LNCaP clone FGC (cell line): Measurements from ENCODE around the gene RIOX2.

Experiments used
- DNase-seq: peaks from one replicate; pipeline ENCODE4 v3.0.0-alpha.2; 2011; ENCODE audit warnings: low read depth
- H3K4me3 ChIP-seq: 2 replicates; pipeline ENCODE4 v1.5.1; 2011; ENCODE audit warnings: mild to moderate bottlenecking, low read depth, low read length, control low read depth
- TF ChIP-seq, protein P1 (sequence below): IDR thresholded peaks from 2 replicates; pipeline ENCODE4 v1.5.1; 2012; ENCODE audit warnings: mild to moderate bottlenecking; ENCODE audit not compliant: control insufficient read depth, insufficient read depth; ENCODE audit errors: extremely low read depth

Gene RIOX2

DNA sequence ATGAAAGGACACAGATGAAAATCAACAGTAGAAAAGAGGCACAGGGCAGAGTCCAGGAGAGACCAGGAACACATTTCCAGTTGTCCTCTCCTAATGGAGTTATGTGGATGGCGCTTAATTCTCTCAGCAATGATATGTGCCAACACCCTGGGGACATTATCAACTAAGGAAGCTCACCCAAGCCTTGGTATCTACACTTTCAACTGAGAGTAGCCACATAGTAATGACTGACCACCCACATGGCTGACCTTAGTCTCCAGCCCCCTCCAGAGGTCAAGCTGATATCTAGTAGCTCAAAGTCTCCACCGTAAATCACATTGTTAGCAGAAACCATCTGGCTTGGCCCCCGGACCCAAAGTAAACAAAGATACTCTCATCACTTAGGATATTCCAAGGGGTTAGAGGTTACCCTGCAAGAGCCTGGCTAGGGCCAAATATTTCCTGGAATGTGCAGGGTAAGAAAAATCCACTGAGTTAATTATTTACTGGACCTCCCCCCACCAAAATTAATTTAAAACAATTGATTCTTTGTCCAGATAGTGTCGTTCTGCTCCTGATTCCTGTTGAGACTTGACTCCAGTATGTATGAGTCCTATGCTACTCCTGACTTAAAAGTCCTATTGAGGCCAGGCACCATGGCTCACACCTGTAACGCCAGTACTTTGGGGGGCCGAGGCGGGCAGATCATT lies 38.1 kb upstream of the RIOX2 start:
- no peak for DNase-seq
- no peak overlapping the region for H3K4me3 ChIP-seq
- TF ChIP-seq, protein P1, sequence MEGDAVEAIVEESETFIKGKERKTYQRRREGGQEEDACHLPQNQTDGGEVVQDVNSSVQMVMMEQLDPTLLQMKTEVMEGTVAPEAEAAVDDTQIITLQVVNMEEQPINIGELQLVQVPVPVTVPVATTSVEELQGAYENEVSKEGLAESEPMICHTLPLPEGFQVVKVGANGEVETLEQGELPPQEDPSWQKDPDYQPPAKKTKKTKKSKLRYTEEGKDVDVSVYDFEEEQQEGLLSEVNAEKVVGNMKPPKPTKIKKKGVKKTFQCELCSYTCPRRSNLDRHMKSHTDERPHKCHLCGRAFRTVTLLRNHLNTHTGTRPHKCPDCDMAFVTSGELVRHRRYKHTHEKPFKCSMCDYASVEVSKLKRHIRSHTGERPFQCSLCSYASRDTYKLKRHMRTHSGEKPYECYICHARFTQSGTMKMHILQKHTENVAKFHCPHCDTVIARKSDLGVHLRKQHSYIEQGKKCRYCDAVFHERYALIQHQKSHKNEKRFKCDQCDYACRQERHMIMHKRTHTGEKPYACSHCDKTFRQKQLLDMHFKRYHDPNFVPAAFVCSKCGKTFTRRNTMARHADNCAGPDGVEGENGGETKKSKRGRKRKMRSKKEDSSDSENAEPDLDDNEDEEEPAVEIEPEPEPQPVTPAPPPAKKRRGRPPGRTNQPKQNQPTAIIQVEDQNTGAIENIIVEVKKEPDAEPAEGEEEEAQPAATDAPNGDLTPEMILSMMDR, result no peak

- H3K4me3 ChIP-seq, result no peak overlapping the region
- TF ChIP-seq, protein P1, result no peak
- DNase-seq, result no peak
Measured at GRCh38 chr3:98008855-98009254, 36.6 kb upstream of the RIOX2 start.

- TF ChIP-seq, protein P1, result no peak
- no peak for DNase-seq
- H3K4me3 ChIP-seq, result no peak overlapping the region
Measured at GRCh38 chr3:98005438-98005837, 33.2 kb upstream of the RIOX2 start.

DNA sequence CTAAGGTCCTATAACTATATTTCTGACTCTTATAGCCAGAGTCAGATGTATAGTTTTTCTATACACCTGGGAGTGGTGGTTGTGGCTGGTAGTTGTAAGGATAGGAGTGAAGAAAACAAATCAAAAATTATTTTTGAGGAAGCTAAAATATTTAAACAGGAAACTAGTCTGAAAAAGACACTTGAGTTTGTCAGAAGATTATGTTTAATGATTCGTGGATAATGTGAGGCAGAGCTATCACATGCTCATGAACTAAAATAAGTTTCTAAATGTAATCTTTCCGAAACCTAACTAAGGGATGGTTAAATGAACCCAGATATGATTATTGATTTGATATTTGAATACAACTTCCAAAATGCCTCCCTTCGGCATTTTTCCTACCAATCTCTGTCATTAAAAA lies 32.5 kb upstream of the RIOX2 start:
- H3K4me3 ChIP-seq, result no peak overlapping the region
- no peak for DNase-seq
- TF ChIP-seq, protein P1, result no peak

GRCh38 chr3:98003306-98003969 lies 31.2 kb upstream of the RIOX2 start:
- TF ChIP-seq, protein P1, result no peak
- DNase-seq, result no peak

GRCh38 chr3:98002717-98003116 lies 30.5 kb upstream of the RIOX2 start:
- H3K4me3 ChIP-seq, result no peak overlapping the region
- DNase-seq, result no peak
- TF ChIP-seq, protein P1, result no peak

More at GRCh38 chr3:98003306-98003969, 31.2 kb upstream of the RIOX2 start:
- H3K4me3 ChIP-seq, result no peak overlapping the region

DNA sequence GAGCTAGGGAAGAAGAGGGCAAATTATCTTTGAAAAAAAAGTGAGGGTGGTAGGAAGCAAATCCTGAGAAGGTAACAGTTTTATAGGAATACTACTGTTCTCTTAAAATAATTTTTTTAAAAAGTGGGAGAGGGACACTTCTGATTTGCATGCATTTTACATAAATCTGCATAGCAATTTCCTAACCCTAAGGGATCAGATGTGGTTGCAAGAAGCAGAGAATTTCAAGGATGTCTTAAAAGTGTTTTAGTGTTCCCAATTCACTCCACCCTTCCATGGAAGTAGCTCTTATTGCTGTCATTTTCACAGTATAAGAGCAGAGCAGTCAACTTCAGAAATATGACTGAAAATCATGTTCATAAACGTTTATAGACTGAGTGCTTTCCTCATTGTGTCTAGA lies 27.8 kb upstream of the RIOX2 start:
- no peak overlapping the region for H3K4me3 ChIP-seq
- TF ChIP-seq, protein P1, result no peak
- DNase-seq, result no peak
